ENCODE data around the gene LRRC41. TPM values are rescaled to one million over a fixed set of nuclear protein-coding genes. Genes with fewer than 3 reads are reported as not detected.

Gene LRRC41
- total and polyA plus RNA-seq, 2 of the 13 experiments (the other 11 are each of a cell fraction or from before 2014, with no cell fraction given), result 48.1 to 53.6 TPM

- TF ChIP-seq KIAA2018 (CRISPR knock-in tag; IDR thresholded peaks at IDR 0.05; ENCODE audit: borderline replicate concordance) (no peak), ZNF816 (CRISPR knock-in tag; IDR thresholded peaks at IDR 0.05; ENCODE audit: borderline replicate concordance) (peak; percentile 81; the same call in 1 of the 2 replicates), ZFP37 (CRISPR knock-in tag; IDR thresholded peaks at IDR 0.05; ENCODE audit: borderline replicate concordance) (peak; percentile 16; the same call in 1 of the 2 replicates), MAFG (CRISPR knock-in tag; IDR thresholded peaks at IDR 0.05) (no peak), SNAPC5 (CRISPR knock-in tag; IDR thresholded peaks at IDR 0.05; ENCODE audit: borderline replicate concordance) (no peak), ZNF558 (CRISPR knock-in tag; IDR thresholded peaks at IDR 0.05; ENCODE audit: borderline replicate concordance) (0 out of 2 replicates have a peak, but pooled peaks have one; percentile 38), IRF9 (CRISPR knock-in tag; IDR thresholded peaks at IDR 0.05; ENCODE audit: borderline replicate concordance) (peak; percentile 79), HOMEZ (CRISPR knock-in tag; IDR thresholded peaks at IDR 0.05; ENCODE audit: low read depth) (peak; percentile 43; the same call in 1 of the 2 replicates), MTF1 (CRISPR knock-in tag; IDR thresholded peaks at IDR 0.05) (no peak), SMYD3 (CRISPR knock-in tag; IDR thresholded peaks at IDR 0.05) (no peak)
These were observed 37.2 kb upstream of the LRRC41 start, which contains the start of gene NSUN4 (continued) for GRCh38 chr1:46340404-46341221.
